ENCODE measurements around the gene TSHZ1.
"Not testable (repeated sequence)": the region's sequence is repeated elsewhere in the genome, so short reads cannot be mapped to it uniquely, and the experiment has no call there.

The TSHZ1 gene

DNA sequence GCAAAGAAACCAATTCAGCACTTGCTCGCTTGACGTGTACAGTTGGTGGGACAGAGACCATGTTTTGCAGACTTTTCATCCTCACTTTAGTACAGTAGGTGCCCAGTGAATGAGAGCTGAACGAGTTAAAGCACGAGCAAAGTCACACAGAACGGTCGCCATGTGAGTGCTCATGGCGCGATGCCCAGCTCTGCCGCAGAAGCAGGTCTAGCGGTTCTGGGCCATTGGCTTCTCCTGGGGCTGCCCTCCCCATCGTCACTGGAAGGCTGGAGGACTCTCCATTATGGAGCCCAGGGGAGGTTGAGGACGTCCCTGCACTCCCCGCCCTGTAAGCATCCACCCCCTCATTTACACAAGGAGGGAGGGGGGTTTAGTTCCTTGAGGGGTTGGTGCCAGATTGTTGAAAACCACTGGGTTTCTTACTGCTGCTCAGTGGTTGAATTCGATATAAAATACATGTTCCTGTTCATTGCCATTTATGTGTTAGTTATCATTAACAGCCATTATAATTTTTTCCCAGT, 26.6 kb upstream of the TSHZ1 start:
- DNase-seq (ENCODE audit: low spot score): no peak
- TF ChIP-seq, protein P1, sequence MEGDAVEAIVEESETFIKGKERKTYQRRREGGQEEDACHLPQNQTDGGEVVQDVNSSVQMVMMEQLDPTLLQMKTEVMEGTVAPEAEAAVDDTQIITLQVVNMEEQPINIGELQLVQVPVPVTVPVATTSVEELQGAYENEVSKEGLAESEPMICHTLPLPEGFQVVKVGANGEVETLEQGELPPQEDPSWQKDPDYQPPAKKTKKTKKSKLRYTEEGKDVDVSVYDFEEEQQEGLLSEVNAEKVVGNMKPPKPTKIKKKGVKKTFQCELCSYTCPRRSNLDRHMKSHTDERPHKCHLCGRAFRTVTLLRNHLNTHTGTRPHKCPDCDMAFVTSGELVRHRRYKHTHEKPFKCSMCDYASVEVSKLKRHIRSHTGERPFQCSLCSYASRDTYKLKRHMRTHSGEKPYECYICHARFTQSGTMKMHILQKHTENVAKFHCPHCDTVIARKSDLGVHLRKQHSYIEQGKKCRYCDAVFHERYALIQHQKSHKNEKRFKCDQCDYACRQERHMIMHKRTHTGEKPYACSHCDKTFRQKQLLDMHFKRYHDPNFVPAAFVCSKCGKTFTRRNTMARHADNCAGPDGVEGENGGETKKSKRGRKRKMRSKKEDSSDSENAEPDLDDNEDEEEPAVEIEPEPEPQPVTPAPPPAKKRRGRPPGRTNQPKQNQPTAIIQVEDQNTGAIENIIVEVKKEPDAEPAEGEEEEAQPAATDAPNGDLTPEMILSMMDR (IDR thresholded peaks at IDR 0.05; ENCODE audit: extremely low read depth, missing control alignments): no peak

DNA sequence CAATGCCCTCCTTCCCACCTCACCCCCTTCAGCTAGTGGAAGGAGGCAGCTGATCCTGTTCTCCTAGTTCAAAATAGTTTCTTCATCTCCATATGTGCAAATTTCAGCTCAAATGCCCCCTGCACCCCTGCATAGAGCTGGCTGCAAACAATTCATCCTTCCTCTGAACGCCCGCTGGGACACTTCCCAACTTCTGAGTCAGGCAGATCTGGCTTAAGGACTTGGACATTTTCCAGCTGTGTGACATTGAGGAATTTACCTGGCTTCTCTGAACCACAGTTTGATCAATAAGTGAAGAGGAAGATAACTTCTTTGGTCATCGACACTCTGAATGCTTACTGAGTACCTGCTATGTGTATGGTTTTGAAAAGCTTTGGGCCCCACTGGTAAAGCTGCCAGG, 25.1 kb upstream of the TSHZ1 start:
- no peak for DNase-seq (ENCODE audit: low spot score)

DNA sequence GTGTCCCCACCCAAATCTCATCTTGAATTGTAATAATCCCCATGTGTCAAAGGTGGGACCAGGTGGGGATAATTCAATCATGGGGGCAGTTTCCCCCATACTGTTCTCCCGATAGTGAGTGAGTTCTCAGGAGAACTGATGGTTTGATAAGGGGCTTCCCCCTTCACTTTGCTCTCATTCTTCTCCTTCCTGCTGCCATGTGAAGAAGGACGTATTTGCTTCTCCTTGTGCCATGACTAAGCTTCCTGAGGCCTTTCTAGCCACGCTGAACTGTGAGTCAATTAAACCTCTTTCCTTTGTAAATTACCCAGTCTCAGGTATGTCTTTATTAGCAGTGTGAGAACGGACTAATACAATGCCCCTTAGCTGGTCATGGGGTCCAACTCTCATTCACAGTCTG, 22.9 kb upstream of the TSHZ1 start:
- not testable (repeated sequence) for DNase-seq (ENCODE audit: low spot score)

More for the DNA sequence above, 25.1 kb upstream of the TSHZ1 start:
- TF ChIP-seq, protein P1 (IDR thresholded peaks at IDR 0.05; ENCODE audit: extremely low read depth, missing control alignments): no peak

DNA sequence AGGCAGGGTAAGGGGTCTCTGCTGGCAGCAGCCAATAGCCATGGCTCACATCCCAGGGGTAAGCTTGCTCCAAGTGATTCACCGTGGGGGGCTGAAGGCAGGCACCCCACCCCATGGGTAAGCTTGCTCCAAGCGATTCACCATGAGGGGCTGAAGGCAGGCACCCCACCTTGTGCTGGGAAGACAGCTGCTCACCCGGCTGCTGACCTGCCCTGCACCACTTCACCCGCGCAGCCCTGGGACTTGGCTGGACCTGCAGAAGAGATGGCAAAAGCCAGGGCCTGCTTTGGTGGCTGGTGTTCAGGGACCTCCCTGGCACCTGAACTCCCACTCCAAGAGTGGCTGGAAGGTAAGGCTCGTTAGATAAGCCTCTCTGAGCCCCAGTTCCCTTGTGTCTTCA, 20.9 kb upstream of the TSHZ1 start:
- TF ChIP-seq, protein P1 (IDR thresholded peaks at IDR 0.05; ENCODE audit: extremely low read depth, missing control alignments): no peak
- no peak for DNase-seq (ENCODE audit: low spot score)

DNA sequence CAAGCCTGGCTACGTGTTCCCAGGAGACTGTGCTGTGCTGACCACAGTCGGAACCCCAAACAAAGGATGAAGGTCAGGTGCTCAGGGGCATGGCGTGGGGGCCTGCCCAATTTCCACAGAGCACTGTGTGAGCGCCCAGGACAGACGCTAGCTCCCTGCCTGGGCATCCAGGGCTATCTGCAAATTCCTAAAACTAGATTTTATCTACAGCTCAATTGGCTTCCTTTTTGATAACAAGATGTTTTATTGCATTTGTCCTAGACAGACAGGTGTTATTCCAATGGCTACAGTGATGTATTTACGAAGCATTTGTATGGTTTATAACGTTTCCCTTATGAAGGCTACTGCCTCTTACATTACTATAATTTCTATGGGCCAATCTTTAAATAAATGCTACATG, 17.7 kb upstream of the TSHZ1 start:
- no peak for DNase-seq (ENCODE audit: low spot score)
- TF ChIP-seq, protein P1 (IDR thresholded peaks at IDR 0.05; ENCODE audit: extremely low read depth, missing control alignments): no peak

DNA sequence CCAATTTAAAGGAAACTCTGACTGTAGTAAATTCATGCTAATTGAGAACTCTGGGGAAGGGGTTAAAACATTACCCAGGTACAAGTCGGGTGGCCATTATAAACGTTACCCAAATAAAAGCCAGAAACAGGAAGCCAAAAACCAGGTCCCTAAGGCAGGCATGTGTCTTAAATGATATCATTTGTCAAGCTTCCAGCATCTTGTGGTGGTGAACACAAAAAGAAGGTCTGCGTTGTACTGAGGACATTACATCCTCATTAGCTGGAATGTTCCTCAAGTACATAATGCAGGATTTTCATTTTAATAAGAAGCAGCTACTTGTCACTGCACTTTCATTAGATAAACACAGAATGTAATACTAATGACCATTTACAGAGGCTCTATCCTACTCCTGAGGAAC, 12.6 kb upstream of the TSHZ1 start:
- TF ChIP-seq, protein P1 (IDR thresholded peaks at IDR 0.05; ENCODE audit: extremely low read depth, missing control alignments): no peak
- no peak for DNase-seq (ENCODE audit: low spot score)

DNA sequence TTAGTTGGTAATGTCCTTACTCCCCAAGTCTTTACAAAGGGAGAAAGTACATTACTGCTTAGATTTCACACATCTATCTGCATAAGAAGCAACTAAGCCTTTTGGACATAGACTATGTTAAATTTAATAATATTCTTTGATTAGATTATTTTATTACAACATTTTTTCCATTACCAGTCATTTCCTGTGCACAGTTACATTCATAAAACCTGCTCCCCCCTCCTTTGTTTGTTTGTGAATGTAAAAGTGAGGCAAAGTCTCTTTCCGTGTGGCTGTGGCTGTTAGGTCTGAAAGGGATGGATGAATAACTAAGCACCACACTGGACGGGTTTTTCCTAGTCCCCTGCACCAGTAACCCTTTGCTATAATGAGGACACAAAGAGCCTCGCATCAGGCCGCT, 11.3 kb upstream of the TSHZ1 start:
- DNase-seq (ENCODE audit: low spot score): no peak
- TF ChIP-seq, protein P1 (IDR thresholded peaks at IDR 0.05; ENCODE audit: extremely low read depth, missing control alignments): no peak

DNA sequence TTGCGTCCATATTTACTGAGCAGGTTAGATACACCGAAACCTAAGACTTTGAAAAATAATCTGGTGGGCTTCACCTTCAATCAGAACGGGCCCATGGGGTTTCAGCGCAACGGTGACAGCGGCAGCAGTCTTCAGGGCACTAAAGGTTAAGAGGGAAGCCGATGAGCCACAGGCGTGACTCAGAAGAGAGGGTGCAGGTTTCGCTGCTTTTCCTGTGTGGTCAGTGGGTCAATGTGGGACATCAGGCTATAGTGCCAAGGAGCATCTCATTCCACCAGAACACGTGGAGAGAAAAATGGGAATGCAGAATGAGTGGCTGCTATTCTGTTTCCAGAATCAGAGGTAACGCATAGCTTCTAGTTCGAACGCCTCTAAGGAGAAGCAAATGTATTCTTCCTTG, 10.5 kb upstream of the TSHZ1 start:
- DNase-seq (ENCODE audit: low spot score): no peak

More for the DNA sequence above, 10.5 kb upstream of the TSHZ1 start:
- TF ChIP-seq, protein P1 (IDR thresholded peaks at IDR 0.05; ENCODE audit: extremely low read depth, missing control alignments): no peak
